ELR (cell line): ENCODE measurements around the gene OARD1.
"Not testable (repeated sequence)": the region's sequence is repeated elsewhere in the genome, so short reads cannot be mapped to it uniquely, and the experiment has no call there.

Source experiments
- DNase-seq: peaks from one replicate; pipeline ENCODE4 v3.0.0-alpha.2; 2015; ENCODE audit warnings: low read depth

OARD1 gene

GRCh38 chr6:41071923-41072835 lies at the start of gene OARD1:
TSS of gene OARD1 (minus strand) at chr6:41072356. CDS start at chr6:41071634, 722 bp downstream.
- DNase-seq, result peak; percentile 99

GRCh38 chr6:41120058-41120457 lies 47.9 kb upstream of the OARD1 start:
- DNase-seq, result no peak

- no peak for DNase-seq
Measured at GRCh38 chr6:41119508-41119907, 47.4 kb upstream of the OARD1 start.

- DNase-seq, result not testable (repeated sequence)
Measured at GRCh38 chr6:41115027-41115426, 42.9 kb upstream of the OARD1 start.

GRCh38 chr6:41111017-41111416 lies 38.9 kb upstream of the OARD1 start:
- DNase-seq, result no peak

GRCh38 chr6:41103847-41104246 lies 31.7 kb upstream of the OARD1 start:
- no peak for DNase-seq

- DNase-seq, result no peak
Measured at GRCh38 chr6:41100871-41101287, 28.7 kb upstream of the OARD1 start.

GRCh38 chr6:41098366-41098765 lies 26.2 kb upstream of the OARD1 start:
- DNase-seq, result no peak

- peak; percentile 55 for DNase-seq
Measured at GRCh38 chr6:41097467-41098090, 25.4 kb upstream of the OARD1 start.

GRCh38 chr6:41093729-41094128 lies 21.6 kb upstream of the OARD1 start:
- DNase-seq, result no peak

GRCh38 chr6:41092421-41093140 lies 20.4 kb upstream of the OARD1 start:
- peak; percentile 48 for DNase-seq

- no peak for DNase-seq
Measured at GRCh38 chr6:41090841-41091761, 18.9 kb upstream of the OARD1 start.

GRCh38 chr6:41088451-41088850 lies 16.3 kb upstream of the OARD1 start:
- DNase-seq, result no peak

GRCh38 chr6:41085182-41085581 lies 13.0 kb upstream of the OARD1 start:
- no peak for DNase-seq

- no peak for DNase-seq
Measured at GRCh38 chr6:41083072-41083471, 10.9 kb upstream of the OARD1 start.

GRCh38 chr6:41080621-41081020 lies 8.5 kb upstream of the OARD1 start:
- DNase-seq, result no peak

GRCh38 chr6:41079080-41079479 lies 6.9 kb upstream of the OARD1 start:
- DNase-seq, result no peak

GRCh38 chr6:41078101-41078500 lies 5.9 kb upstream of the OARD1 start:
- no peak for DNase-seq

GRCh38 chr6:41077536-41077935 lies 5.4 kb upstream of the OARD1 start:
- DNase-seq, result no peak

GRCh38 chr6:41075651-41076626 lies 3.8 kb upstream of the OARD1 start:
- DNase-seq, result no peak
